K562 (cell line): ENCODE results near the gene GARIN5B.

ENCODE experiments used
- CHD2 ChIP-seq: IDR thresholded peaks from 2 replicates; pipeline ENCODE4 v1.6.1; 2011; ENCODE audit warnings: low read depth, low read length
- DPF2 ChIP-seq: fragments of 450-650 bp; IDR thresholded peaks from 2 replicates; pipeline ENCODE4 v1.6.1; 2016
- EZH2 ChIP-seq: IDR thresholded peaks from 2 replicates; pipeline ENCODE4 v1.6.1; 2012; ENCODE audit warnings: low read depth, mild to moderate bottlenecking, inconsistent platforms, low read length, borderline replicate concordance
- GATAD2B ChIP-seq: fragments of 450-650 bp; IDR thresholded peaks from 2 replicates; pipeline ENCODE4 v1.6.1; 2017; ENCODE audit warnings: mild to moderate bottlenecking, borderline replicate concordance
- NRF1 ChIP-seq, 2 experiments: fragments of 450-650 bp; IDR thresholded peaks in 1 of 2; conservative IDR thresholded peaks in 1 of 2; 2 replicates each; pipeline ENCODE4 v1.6.1; 2014; ENCODE audit warnings: mild to moderate bottlenecking in 2 of 2
- POLR2AphosphoS2 ChIP-seq: IDR thresholded peaks from 2 replicates; pipeline ENCODE4 v1.6.1; 2012; ENCODE audit warnings: low read length, improper control_type of control experiment
- RAD21 ChIP-seq, 2 experiments: fragments of 250-450 bp in 1 of 2; fragments of 450-650 bp in 1 of 2; sonication (Bioruptor Pico) in 1 of 2; formaldehyde crosslinking in 1 of 2; IDR thresholded peaks in 1 of 2; conservative IDR thresholded peaks in 1 of 2; 2 replicates each; pipeline versions ENCODE4 v1.4.0 to v1.8.0; 2020 to 2022; ENCODE audit warnings: mild to moderate bottlenecking in 2 of 2, moderate library complexity in 1 of 2
- TF ChIP-seq, protein P1 (sequence below), 2 experiments: fragments of 450-650 bp in 1 of 2; sonication (generic) in 1 of 2; formaldehyde crosslinking in 1 of 2; IDR thresholded peaks in 1 of 2; conservative IDR thresholded peaks in 1 of 2; 2 replicates each; pipeline versions ENCODE4 v1.6.1 to v1.8.1; 2016 to 2023; ENCODE audit warnings: mild to moderate bottlenecking in 2 of 2, moderate library complexity in 2 of 2, inconsistent platforms in 1 of 2, missing genetic modification reagents in 1 of 2
- TF ChIP-seq, protein P2 (sequence below): fragments of 250-450 bp; sonication (Bioruptor Pico); IDR thresholded peaks from 2 replicates; pipeline ENCODE4 v1.5.0; 2022; ENCODE audit warnings: mild to moderate bottlenecking

DNA sequence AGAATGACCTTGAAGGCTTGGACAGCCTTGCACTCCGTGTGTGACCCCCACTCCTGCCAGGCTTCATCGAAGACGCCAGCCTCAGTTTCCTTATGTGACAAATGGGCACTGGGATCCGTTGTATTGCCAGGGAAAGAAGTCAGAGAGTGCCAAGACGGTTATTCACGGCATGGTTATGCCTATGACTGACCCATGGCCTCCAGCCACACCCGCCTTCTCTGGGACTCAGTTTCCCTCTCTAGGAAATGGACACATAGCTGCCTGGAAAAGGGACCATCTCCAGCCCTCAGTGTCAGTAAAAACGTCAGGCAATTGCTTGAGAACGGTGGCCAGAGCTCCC is 45.4 kb upstream of the GARIN5B start:
- TF ChIP-seq CHD2 (no peak), POLR2AphosphoS2 (no peak), EZH2 (no peak), DPF2 (no peak), GATAD2B (no peak), NRF1 (conservative IDR thresholded peaks at IDR 0.05 in 1 of 2, IDR thresholded peaks at IDR 0.05 in 1 of 2) (no peak), RAD21 (CRISPR knock-in tag; conservative IDR thresholded peaks at IDR 0.05 in 1 of 2, IDR thresholded peaks at IDR 0.05 in 1 of 2) (no peak)
- TF ChIP-seq, protein P1, sequence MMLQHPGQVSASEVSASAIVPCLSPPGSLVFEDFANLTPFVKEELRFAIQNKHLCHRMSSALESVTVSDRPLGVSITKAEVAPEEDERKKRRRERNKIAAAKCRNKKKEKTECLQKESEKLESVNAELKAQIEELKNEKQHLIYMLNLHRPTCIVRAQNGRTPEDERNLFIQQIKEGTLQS (IDR thresholded peaks at IDR 0.05), result no peak
- TF ChIP-seq, protein P1 (CRISPR knock-in tag; conservative IDR thresholded peaks at IDR 0.05), result no peak
- TF ChIP-seq, protein P2, sequence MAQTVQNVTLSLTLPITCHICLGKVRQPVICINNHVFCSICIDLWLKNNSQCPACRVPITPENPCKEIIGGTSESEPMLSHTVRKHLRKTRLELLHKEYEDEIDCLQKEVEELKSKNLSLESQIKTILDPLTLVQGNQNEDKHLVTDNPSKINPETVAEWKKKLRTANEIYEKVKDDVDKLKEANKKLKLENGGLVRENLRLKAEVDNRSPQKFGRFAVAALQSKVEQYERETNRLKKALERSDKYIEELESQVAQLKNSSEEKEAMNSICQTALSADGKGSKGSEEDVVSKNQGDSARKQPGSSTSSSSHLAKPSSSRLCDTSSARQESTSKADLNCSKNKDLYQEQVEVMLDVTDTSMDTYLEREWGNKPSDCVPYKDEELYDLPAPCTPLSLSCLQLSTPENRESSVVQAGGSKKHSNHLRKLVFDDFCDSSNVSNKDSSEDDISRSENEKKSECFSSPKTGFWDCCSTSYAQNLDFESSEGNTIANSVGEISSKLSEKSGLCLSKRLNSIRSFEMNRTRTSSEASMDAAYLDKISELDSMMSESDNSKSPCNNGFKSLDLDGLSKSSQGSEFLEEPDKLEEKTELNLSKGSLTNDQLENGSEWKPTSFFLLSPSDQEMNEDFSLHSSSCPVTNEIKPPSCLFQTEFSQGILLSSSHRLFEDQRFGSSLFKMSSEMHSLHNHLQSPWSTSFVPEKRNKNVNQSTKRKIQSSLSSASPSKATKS, result no peak
